ENCODE data around the gene GPR142. TPM values are rescaled to one million over a fixed set of nuclear protein-coding genes. Genes with fewer than 3 reads are reported as not detected.

The GPR142 gene
- total RNA-seq, 1 donor from 2014 or later, result not detected

DNA sequence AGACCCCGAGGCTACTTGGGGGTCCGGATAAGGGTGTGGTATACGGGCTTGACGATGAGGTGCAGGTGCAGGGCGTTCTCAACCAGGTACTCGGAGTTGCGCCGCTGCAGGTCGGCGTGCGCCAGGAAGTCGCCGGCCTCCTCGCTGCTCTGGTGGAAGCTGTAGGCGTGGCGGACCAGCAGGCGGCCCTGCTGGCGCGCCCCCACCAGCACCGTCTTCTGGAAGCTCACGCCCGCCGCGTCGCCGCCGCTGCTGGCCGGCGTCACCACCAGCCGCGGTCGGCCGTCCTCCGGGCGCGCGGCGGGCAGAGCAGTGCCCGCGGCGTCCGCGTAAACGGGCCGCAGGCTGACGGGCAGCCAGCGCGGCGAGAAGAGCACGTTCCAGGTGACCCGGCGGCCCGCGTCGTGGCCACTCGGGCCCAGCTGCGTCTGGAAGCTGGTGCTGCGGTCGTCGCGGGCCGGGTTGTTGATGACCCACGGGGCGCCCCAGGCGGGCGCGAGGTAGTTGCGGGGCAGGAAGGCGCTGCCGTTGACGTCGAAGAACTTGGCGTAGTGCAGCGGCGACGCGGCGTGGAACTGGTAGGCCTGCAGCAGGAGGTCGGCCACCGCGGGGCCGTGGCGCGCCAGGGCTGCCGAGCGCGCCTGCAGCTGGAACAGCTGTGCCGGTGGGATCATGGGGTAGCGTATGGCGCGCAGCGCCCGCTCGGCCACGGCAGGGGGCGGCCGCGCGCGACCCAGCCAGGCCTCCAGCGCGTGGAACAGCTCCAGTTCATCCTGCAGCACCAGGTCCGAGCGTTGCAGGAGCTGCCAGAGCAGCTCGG, 10.4 kb upstream of the GPR142 start:
- Histone ChIP-seq H3K4me3 (peak overlapping the region; percentile 19), H3K27me3 (ENCODE audit: low read depth) (peaks cover 99% of the 10 kb centered on the region), H3K27ac (no peak overlapping the region), H3K9me3 (no peaks in the 10 kb centered on the region), H3K4me1 (peaks cover 8% of the 10 kb centered on the region), H3K36me3 (no peaks in the 10 kb centered on the region)
- intact Hi-C loops (cut with DNase I), result no loop called here
- TF ChIP-seq, protein P1, sequence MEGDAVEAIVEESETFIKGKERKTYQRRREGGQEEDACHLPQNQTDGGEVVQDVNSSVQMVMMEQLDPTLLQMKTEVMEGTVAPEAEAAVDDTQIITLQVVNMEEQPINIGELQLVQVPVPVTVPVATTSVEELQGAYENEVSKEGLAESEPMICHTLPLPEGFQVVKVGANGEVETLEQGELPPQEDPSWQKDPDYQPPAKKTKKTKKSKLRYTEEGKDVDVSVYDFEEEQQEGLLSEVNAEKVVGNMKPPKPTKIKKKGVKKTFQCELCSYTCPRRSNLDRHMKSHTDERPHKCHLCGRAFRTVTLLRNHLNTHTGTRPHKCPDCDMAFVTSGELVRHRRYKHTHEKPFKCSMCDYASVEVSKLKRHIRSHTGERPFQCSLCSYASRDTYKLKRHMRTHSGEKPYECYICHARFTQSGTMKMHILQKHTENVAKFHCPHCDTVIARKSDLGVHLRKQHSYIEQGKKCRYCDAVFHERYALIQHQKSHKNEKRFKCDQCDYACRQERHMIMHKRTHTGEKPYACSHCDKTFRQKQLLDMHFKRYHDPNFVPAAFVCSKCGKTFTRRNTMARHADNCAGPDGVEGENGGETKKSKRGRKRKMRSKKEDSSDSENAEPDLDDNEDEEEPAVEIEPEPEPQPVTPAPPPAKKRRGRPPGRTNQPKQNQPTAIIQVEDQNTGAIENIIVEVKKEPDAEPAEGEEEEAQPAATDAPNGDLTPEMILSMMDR (IDR thresholded peaks at IDR 0.05), result no peak
- no peak for DNase-seq
- ATAC-seq, result no peak

GRCh38 chr17:74357466-74357809, 9.9 kb upstream of the GPR142 start:
- DNase-seq (no peak), ATAC-seq (no peak)
- H3K27me3 ChIP-seq (ENCODE audit: low read depth), result peaks cover 99% of the 10 kb centered on the region
- no peak overlapping the region for H3K27ac ChIP-seq
- no peaks in the 10 kb centered on the region for H3K36me3 ChIP-seq
- peaks cover 8% of the 10 kb centered on the region for H3K4me1 ChIP-seq
- intact Hi-C loops (cut with DNase I), result no loop called here
- TF ChIP-seq, protein P1 (IDR thresholded peaks at IDR 0.05), result no peak
- H3K4me3 ChIP-seq, result peak overlapping the region; percentile 19
- H3K9me3 ChIP-seq, result no peaks in the 10 kb centered on the region

- intact Hi-C loops (cut with DNase I), result no loop called here
- no peak overlapping the region for H3K27ac ChIP-seq
- no peak overlapping the region for H3K4me3 ChIP-seq
- peaks cover 8% of the 10 kb centered on the region for H3K4me1 ChIP-seq
- no peaks in the 10 kb centered on the region for H3K9me3 ChIP-seq
- TF ChIP-seq, protein P1 (IDR thresholded peaks at IDR 0.05), result no peak
- peaks cover 88% of the 10 kb centered on the region for H3K27me3 ChIP-seq (ENCODE audit: low read depth)
- H3K36me3 ChIP-seq, result no peaks in the 10 kb centered on the region
- ATAC-seq (no peak), DNase-seq (no peak)
Observed at GRCh38 chr17:74358697-74359096, 8.6 kb upstream of the GPR142 start.

GRCh38 chr17:74359916-74360315, 7.4 kb upstream of the GPR142 start:
- no peak for DNase-seq
- intact Hi-C loops (cut with DNase I), result no loop called here
- H3K4me1 ChIP-seq, result peaks cover 8% of the 10 kb centered on the region
- H3K36me3 ChIP-seq, result no peaks in the 10 kb centered on the region
- no peaks in the 10 kb centered on the region for H3K9me3 ChIP-seq
- peaks cover 76% of the 10 kb centered on the region for H3K27me3 ChIP-seq (ENCODE audit: low read depth)
- TF ChIP-seq, protein P1 (IDR thresholded peaks at IDR 0.05), result no peak
- no peak for ATAC-seq
- H3K4me3 ChIP-seq, result no peak overlapping the region
- H3K27ac ChIP-seq, result no peak overlapping the region

GRCh38 chr17:74360899-74361229, 6.4 kb upstream of the GPR142 start:
- Histone ChIP-seq H3K27me3 (ENCODE audit: low read depth) (peaks cover 67% of the 10 kb centered on the region), H3K36me3 (no peaks in the 10 kb centered on the region), H3K9me3 (no peaks in the 10 kb centered on the region), H3K4me3 (no peak overlapping the region), H3K4me1 (peaks cover 8% of the 10 kb centered on the region), H3K27ac (no peak overlapping the region)
- intact Hi-C loops (cut with DNase I), result no loop called here
- TF ChIP-seq, protein P1 (IDR thresholded peaks at IDR 0.05), result no peak
- DNase-seq (no peak), ATAC-seq (no peak)
